T-helper 2 cell treated with Interferon-gamma antibody and Interleukin-4, amounts not matched to agents 5 μg/mL and 100 μg/mL, for 36 hours (primary cell): ENCODE results near the gene GUCD1.

Source experiments
- DNase-seq: peaks from one replicate; pipeline ENCODE4 v3.0.0; 2021; ENCODE audit warnings: low spot score
- H3K27ac Mint-ChIP-seq: one replicate; pipeline ENCODE4 v1.8.0; 2021; ENCODE audit warnings: mild to moderate bottlenecking, mixed read lengths
- H3K27me3 Mint-ChIP-seq: one replicate; pipeline ENCODE4 v1.8.0; 2021; ENCODE audit warnings: low read depth, mixed read lengths
- H3K36me3 Mint-ChIP-seq: one replicate; pipeline ENCODE4 v1.8.0; 2021; ENCODE audit warnings: low read depth, mixed read lengths
- H3K4me1 Mint-ChIP-seq: one replicate; pipeline ENCODE4 v1.8.0; 2021; ENCODE audit warnings: low read depth, mixed read lengths
- H3K4me3 Mint-ChIP-seq: one replicate; pipeline ENCODE4 v1.8.0; 2022; ENCODE audit warnings: mild to moderate bottlenecking, moderate library complexity, mixed read lengths
- H3K9me3 Mint-ChIP-seq: one replicate; pipeline ENCODE4 v1.8.0; 2021; ENCODE audit warnings: mixed read lengths

GUCD1 gene

GRCh38 chr22:24584871-24585411 is 30.0 kb upstream of the GUCD1 start:
- Mint-ChIP-seq H3K9me3 (no peaks in the 10 kb centered on the region), H3K27me3 (no peaks in the 10 kb centered on the region), H3K4me3 (no peak overlapping the region), H3K4me1 (peaks cover 2% of the 10 kb centered on the region), H3K36me3 (no peaks in the 10 kb centered on the region), H3K27ac (no peak overlapping the region)
- no peak for DNase-seq

GRCh38 chr22:24584166-24584790 is 29.3 kb upstream of the GUCD1 start:
- no peak for DNase-seq
- peaks cover 2% of the 10 kb centered on the region for H3K4me1 Mint-ChIP-seq
- H3K9me3 Mint-ChIP-seq: no peaks in the 10 kb centered on the region
- H3K27me3 Mint-ChIP-seq: no peaks in the 10 kb centered on the region
- H3K4me3 Mint-ChIP-seq: no peak overlapping the region
- H3K36me3 Mint-ChIP-seq: no peaks in the 10 kb centered on the region
- H3K27ac Mint-ChIP-seq: no peak overlapping the region

DNA sequence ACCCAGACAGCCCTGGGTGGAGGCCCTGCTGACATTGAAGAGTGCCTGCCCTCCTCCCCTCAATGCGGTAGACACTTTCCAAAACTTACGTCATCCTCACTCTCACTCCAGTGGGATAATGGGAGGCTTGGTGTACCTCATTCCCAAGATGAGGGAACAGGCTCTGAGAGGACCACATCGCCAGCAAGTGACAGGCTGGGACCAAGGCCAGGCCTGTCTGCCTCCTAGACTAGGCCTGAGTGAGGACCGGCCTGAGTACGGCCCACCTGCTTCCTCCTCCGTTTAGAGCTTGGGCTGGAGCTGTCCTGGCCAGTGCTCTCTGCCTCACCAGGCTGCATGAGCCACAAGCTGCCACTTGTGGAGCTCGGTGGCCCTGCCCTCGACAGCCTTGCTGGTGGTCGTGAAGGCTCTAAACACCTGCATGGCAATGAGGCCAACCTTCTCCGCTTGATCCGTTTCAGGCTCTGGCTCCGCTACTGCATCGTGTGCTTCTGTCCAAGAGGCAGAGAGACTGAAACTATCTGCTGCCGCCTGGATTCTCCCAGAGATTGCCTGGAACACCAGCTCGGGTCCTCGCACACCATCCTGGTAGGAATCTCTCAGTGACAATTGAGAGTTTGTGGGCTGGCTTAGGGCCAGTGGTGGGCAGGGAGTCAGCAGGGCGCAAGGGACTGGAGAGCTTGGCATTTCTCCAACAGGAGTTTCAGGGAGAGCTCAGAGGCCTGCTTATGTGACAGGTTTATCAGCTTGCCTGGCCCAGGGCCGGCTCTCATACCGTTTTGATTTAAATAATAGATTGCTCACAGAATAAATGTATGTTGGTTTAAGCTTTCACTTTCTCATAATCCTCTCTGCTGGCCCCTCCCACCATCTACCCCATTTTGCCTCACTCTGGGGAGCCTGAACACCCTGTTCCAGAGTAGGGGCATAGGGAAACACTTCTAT is 28.6 kb upstream of the GUCD1 start:
- Mint-ChIP-seq H3K27ac (no peak overlapping the region), H3K4me3 (no peak overlapping the region), H3K4me1 (peaks cover 2% of the 10 kb centered on the region), H3K36me3 (no peaks in the 10 kb centered on the region), H3K9me3 (no peaks in the 10 kb centered on the region), H3K27me3 (no peaks in the 10 kb centered on the region)
- no peak for DNase-seq

GRCh38 chr22:24582056-24582814 is 27.3 kb upstream of the GUCD1 start:
- H3K36me3 Mint-ChIP-seq: peaks cover 3% of the 10 kb centered on the region
- no peaks in the 10 kb centered on the region for H3K9me3 Mint-ChIP-seq
- no peak overlapping the region for H3K27ac Mint-ChIP-seq
- H3K27me3 Mint-ChIP-seq: no peaks in the 10 kb centered on the region
- DNase-seq: no peak
- H3K4me1 Mint-ChIP-seq: peaks cover 2% of the 10 kb centered on the region
- no peak overlapping the region for H3K4me3 Mint-ChIP-seq

DNA sequence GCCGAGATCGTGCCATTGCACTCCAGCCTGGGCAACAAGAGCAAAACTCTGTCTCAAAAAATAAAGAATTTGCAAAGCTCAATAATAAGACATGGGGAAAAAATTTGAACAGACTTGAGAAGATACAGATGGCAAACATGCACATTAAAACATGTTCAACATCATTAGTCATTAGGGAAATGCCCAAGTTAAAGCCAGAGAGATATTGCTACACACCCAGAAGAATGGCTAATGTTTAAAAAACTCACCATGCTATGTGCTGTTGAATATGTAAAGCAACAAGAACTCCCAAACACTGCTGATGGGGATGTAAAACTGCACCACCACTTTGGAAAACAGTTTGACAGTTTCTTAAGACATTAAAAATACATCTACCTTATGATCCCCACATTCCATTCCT is 25.3 kb upstream of the GUCD1 start:
- no peak overlapping the region for H3K4me3 Mint-ChIP-seq
- no peaks in the 10 kb centered on the region for H3K27me3 Mint-ChIP-seq
- no peak for DNase-seq
- peaks cover 11% of the 10 kb centered on the region for H3K36me3 Mint-ChIP-seq
- H3K9me3 Mint-ChIP-seq: no peaks in the 10 kb centered on the region
- H3K27ac Mint-ChIP-seq: no peak overlapping the region
- H3K4me1 Mint-ChIP-seq: peaks cover 5% of the 10 kb centered on the region

DNA sequence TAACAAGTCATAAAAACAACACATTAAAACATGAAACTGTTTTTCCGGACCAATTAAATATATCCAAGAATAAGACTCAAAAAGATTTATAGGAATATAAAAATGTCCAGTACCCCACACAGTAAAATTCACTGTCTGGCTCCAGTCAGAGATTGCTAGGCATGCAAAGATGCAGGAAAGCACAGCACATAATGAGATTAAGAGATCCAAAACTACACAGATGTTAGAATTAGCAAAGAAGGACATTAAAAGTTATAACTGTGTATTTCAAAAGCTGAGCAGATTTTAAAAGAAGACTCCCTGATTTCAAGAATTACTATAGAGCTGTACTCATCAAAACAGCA is 24.3 kb upstream of the GUCD1 start:
- H3K4me3 Mint-ChIP-seq: no peak overlapping the region
- peaks cover 5% of the 10 kb centered on the region for H3K4me1 Mint-ChIP-seq
- H3K9me3 Mint-ChIP-seq: no peaks in the 10 kb centered on the region
- DNase-seq: no peak
- H3K27me3 Mint-ChIP-seq: no peaks in the 10 kb centered on the region
- H3K36me3 Mint-ChIP-seq: peaks cover 19% of the 10 kb centered on the region
- no peak overlapping the region for H3K27ac Mint-ChIP-seq

DNA sequence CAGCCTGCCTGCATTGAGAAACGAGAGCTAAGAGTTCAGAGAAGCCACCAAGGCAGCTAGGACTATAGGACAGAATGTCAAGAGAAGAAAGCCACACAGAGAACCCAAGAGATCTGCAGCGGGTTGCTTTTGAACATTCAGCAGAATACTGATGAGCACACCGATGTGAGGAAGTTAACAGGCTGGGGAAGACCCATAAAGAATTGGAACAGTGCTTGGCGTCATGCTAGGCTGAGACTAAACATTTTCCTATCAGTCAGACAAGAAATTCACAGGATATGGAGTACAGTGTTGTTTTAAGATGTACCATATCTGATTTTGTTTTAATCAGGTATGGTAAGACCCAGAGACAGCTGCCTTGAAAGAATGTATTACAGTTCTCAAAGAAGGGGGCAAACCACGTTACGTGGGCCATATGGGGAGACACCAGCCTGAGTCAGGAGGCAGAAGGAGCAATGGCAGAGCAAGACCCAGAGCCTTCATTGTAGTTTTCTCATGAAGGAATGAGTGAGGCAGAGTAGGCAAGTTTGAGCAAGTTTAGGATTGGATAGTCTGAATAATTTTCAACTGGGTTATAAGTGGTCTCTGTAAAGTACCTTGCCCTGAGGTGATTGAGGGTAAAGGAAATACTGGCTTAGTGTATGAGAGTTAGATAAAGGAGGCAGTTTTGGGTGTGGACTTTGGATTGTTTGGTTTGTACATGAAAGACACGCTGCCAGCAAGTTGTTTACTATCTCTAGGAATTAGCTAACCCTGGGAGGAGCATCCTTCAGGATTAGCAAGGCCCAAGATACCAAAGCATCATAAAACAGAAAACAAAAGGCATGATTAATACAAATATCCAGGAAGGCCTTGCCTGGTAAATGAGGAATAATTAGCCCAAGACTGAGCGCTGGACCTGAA is 23.7 kb upstream of the GUCD1 start:
- H3K36me3 Mint-ChIP-seq: peaks cover 19% of the 10 kb centered on the region
- H3K9me3 Mint-ChIP-seq: no peaks in the 10 kb centered on the region
- no peak for DNase-seq
- H3K4me1 Mint-ChIP-seq: peaks cover 5% of the 10 kb centered on the region
- no peak overlapping the region for H3K27ac Mint-ChIP-seq
- no peak overlapping the region for H3K4me3 Mint-ChIP-seq
- H3K27me3 Mint-ChIP-seq: no peaks in the 10 kb centered on the region

DNA sequence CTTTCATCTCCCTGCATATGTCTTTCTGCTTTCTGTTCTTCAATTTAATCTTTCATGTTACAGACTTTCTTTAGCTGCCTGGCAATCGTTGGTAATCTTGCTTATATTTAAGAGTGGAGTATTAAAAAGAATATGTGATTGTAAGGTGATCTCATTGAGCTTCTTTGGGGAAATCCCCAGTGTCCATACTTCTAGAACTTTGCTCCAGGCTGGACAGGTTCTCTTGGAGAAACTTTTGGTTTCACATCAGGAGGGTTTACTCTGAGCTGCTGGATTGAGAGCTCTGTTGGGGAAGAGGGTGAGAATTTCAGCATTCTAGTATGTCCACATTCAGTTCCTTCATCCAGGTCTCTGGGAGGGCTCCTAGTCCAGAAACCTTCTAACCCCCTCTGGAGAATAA is 21.8 kb upstream of the GUCD1 start:
- Mint-ChIP-seq H3K36me3 (peaks cover 35% of the 10 kb centered on the region), H3K4me1 (peaks cover 5% of the 10 kb centered on the region), H3K27me3 (no peaks in the 10 kb centered on the region), H3K4me3 (no peak overlapping the region), H3K27ac (no peak overlapping the region), H3K9me3 (no peaks in the 10 kb centered on the region)
- no peak for DNase-seq

GRCh38 chr22:24571266-24571665 is 16.3 kb upstream of the GUCD1 start:
- peaks cover 3% of the 10 kb centered on the region for H3K4me1 Mint-ChIP-seq
- H3K27me3 Mint-ChIP-seq: no peaks in the 10 kb centered on the region
- H3K4me3 Mint-ChIP-seq: no peak overlapping the region
- DNase-seq: no peak
- H3K9me3 Mint-ChIP-seq: no peaks in the 10 kb centered on the region
- H3K27ac Mint-ChIP-seq: no peak overlapping the region
- peaks cover 53% of the 10 kb centered on the region for H3K36me3 Mint-ChIP-seq

- Mint-ChIP-seq H3K27ac (no peak overlapping the region), H3K9me3 (no peaks in the 10 kb centered on the region), H3K36me3 (peaks cover 44% of the 10 kb centered on the region)
These were observed 12.7 kb upstream of the GUCD1 start for GRCh38 chr22:24567668-24568067.

GRCh38 chr22:24566899-24567511 is 12.1 kb upstream of the GUCD1 start:
- H3K36me3 Mint-ChIP-seq: peaks cover 39% of the 10 kb centered on the region
- H3K4me3 Mint-ChIP-seq: no peak overlapping the region
- H3K9me3 Mint-ChIP-seq: no peaks in the 10 kb centered on the region
- no peaks in the 10 kb centered on the region for H3K27me3 Mint-ChIP-seq
- DNase-seq: no peak
- no peak overlapping the region for H3K27ac Mint-ChIP-seq
- H3K4me1 Mint-ChIP-seq: peaks cover 17% of the 10 kb centered on the region

More at GRCh38 chr22:24567668-24568067, 12.7 kb upstream of the GUCD1 start:
- DNase-seq: no peak
- Mint-ChIP-seq H3K4me3 (no peak overlapping the region), H3K27me3 (no peaks in the 10 kb centered on the region), H3K4me1 (peaks cover 16% of the 10 kb centered on the region)

- Mint-ChIP-seq H3K4me3 (no peak overlapping the region), H3K36me3 (peaks cover 33% of the 10 kb centered on the region), H3K27me3 (no peaks in the 10 kb centered on the region), H3K4me1 (peaks cover 18% of the 10 kb centered on the region), H3K9me3 (no peaks in the 10 kb centered on the region), H3K27ac (no peak overlapping the region)
- DNase-seq: no peak
These were observed 10.1 kb upstream of the GUCD1 start for GRCh38 chr22:24565077-24565476.
